Endothelial cell of umbilical vein (primary cell): Measurements from ENCODE around the gene SLC35A3. TPM values are rescaled to one million over a fixed set of nuclear protein-coding genes. Genes with fewer than 3 reads are reported as not detected.

ENCODE experiments used
- BruUV-seq: library from RNA; stranded (reverse); fragments of 400-500 nt; replicated peaks from 2 replicates; lab custom pipeline; 2021; lab: Mats Ljungman, UMichigan
- CTCF ChIA-PET: fragments of 300-600, 350-600 bp; sonication (Branson Sonifier 250); formaldehyde crosslinking; loops from one replicate; lab custom pipeline; 2021; ENCODE audit warnings: antibody characterized with exemption, inconsistent platforms; lab: Charles Lee
- POLR2A ChIA-PET: fragments of 300-600, 350-600 bp; sonication (Branson Sonifier 250); formaldehyde crosslinking; loops from one replicate; lab custom pipeline; 2021; ENCODE audit warnings: antibody characterized with exemption, inconsistent platforms; lab: Charles Lee
- DNase-seq: peaks from one replicate; pipeline ENCODE4 v3.0.0-alpha.2; 2011; ENCODE audit warnings: low read depth, low spot score
- FAIRE-seq: peaks from 2 replicates; lab custom pipeline; 2011; peaks lifted over from hg19 to GRCh38; lab: Jason Lieb, UNC
- H2AFZ ChIP-seq: 2 replicates; pipeline ENCODE4 v1.6.0; 2012; ENCODE audit warnings: low read depth, low read length, control low read depth, inconsistent platforms
- H3K27ac ChIP-seq: 2 replicates; pipeline ENCODE4 v1.5.1; 2011; ENCODE audit warnings: low read depth, mild to moderate bottlenecking, control low read depth, low read length, moderate library complexity; ENCODE audit not compliant: insufficient read depth
- H3K27me3 ChIP-seq, 2 experiments: 2 replicates each; pipeline versions ENCODE4 v1.6.0 to v1.6.1; 2011; ENCODE audit warnings: low read length in 2 of 2, mixed read lengths in 1 of 2; ENCODE audit not compliant: control insufficient read depth in 2 of 2, insufficient read depth in 2 of 2
- H3K36me3 ChIP-seq, 2 experiments: 2 replicates in 1 of 2; 3 replicates in 1 of 2; pipeline ENCODE4 v1.5.1; 2011; ENCODE audit warnings: low read length in 2 of 2, mild to moderate bottlenecking in 1 of 2, moderate library complexity in 1 of 2; ENCODE audit not compliant: control insufficient read depth in 2 of 2, insufficient read depth in 2 of 2; ENCODE audit errors: extremely low read depth in 1 of 2
- H3K4me1 ChIP-seq: 3 replicates; pipeline ENCODE4 v1.5.1; 2011; ENCODE audit warnings: mild to moderate bottlenecking, low read length; ENCODE audit not compliant: control insufficient read depth, insufficient read depth; ENCODE audit errors: extremely low read depth
- H3K4me2 ChIP-seq: 2 replicates; pipeline ENCODE4 v1.6.1; 2011; ENCODE audit warnings: low read length, control low read depth, mixed read lengths; ENCODE audit not compliant: insufficient read depth
- H3K4me3 ChIP-seq, 3 experiments: fragments of 200-600 bp in 1 of 3; sonication (generic), shearing (Covaris generic) in 1 of 3; replicated peaks in 1 of 3; 2 replicates each; pipeline ENCODE4 v1.5.1; 2011 to 2016; ENCODE audit warnings: control low read depth in 3 of 3, low read length in 3 of 3, mild to moderate bottlenecking in 2 of 3, inconsistent platforms in 1 of 3, low read depth in 1 of 3, moderate library complexity in 1 of 3; ENCODE audit not compliant: insufficient read depth in 1 of 3
- H3K79me2 ChIP-seq: 2 replicates; pipeline ENCODE4 v1.6.0; 2012; ENCODE audit warnings: low read length, inconsistent platforms; ENCODE audit not compliant: control insufficient read depth, insufficient read depth
- H3K9ac ChIP-seq: replicated peaks from 2 replicates; pipeline ENCODE3; 2011; ENCODE audit warnings: low read length, control low read depth; ENCODE audit not compliant: insufficient read depth; ENCODE audit errors: extremely low read depth
- H3K9me1 ChIP-seq: replicated peaks from 3 replicates; pipeline ENCODE4 v1.6.0; 2011; ENCODE audit warnings: mild to moderate bottlenecking, low read length; ENCODE audit not compliant: control insufficient read depth, insufficient read depth; ENCODE audit errors: extremely low read depth
- H3K9me3 ChIP-seq: replicated peaks from 2 replicates; pipeline ENCODE4 v1.5.1; 2012; ENCODE audit warnings: low read length, inconsistent platforms; ENCODE audit not compliant: control insufficient read depth, insufficient read depth
- H4K20me1 ChIP-seq: replicated peaks from 2 replicates; pipeline ENCODE3; 2011; ENCODE audit warnings: mild to moderate bottlenecking, low read length; ENCODE audit not compliant: control insufficient read depth, insufficient read depth; ENCODE audit errors: extremely low read depth
- EZH2 ChIP-seq: IDR thresholded peaks from 2 replicates; pipeline ENCODE4 v1.6.1; 2012; ENCODE audit warnings: borderline replicate concordance, low read depth, mild to moderate bottlenecking, moderate library complexity, low read length, inconsistent platforms; ENCODE audit not compliant: severe bottlenecking
- FOS ChIP-seq: IDR thresholded peaks from 2 replicates; pipeline ENCODE4 v1.6.1; 2011; ENCODE audit warnings: mild to moderate bottlenecking, low read length, moderate library complexity, borderline replicate concordance; ENCODE audit not compliant: insufficient read depth
- GATA2 ChIP-seq: IDR thresholded peaks from 2 replicates; pipeline ENCODE4 v1.7.0; 2011; ENCODE audit warnings: low read depth, mild to moderate bottlenecking, moderate library complexity, mixed read lengths, low read length; ENCODE audit not compliant: insufficient read length, insufficient read depth
- JUN ChIP-seq: IDR thresholded peaks from 2 replicates; pipeline ENCODE4 v1.6.1; 2011; ENCODE audit warnings: borderline replicate concordance, low read depth; ENCODE audit not compliant: insufficient read length, insufficient read depth
- MYC ChIP-seq: IDR thresholded peaks from one replicate; pipeline ENCODE4 v1.6.1; 2011; ENCODE audit warnings: mild to moderate bottlenecking, low read depth, low read length
- POLR2A ChIP-seq: IDR thresholded peaks from 2 replicates; pipeline ENCODE4 v1.6.1; 2012; ENCODE audit warnings: low read depth, mild to moderate bottlenecking, control low read depth, low read length
- POLR2AphosphoS5 ChIP-seq: IDR thresholded peaks from 2 replicates; pipeline ENCODE4 v1.6.1; 2012; ENCODE audit warnings: low read depth, mild to moderate bottlenecking, control low read depth, low read length, moderate library complexity; ENCODE audit not compliant: insufficient read depth
- dilution Hi-C: fragments of 300-500 bp; cut with MboI; formaldehyde crosslinking; loops from one replicate; pipeline ENCODE4 v1.15.0; 2019; ENCODE audit warnings: low sequenced_read_pairs; ENCODE audit not compliant: extremely low pct_ligation_motif_present
- intact Hi-C: fragments of 100-400 bp; cut with micrococcal nuclease; formaldehyde crosslinking; loops from one replicate; pipeline ENCODE4 v1.10.0; 2022
- polyA plus RNA-seq, 4 experiments: library from polyadenylated mRNA; depleted of rRNA in 3 of 4; stranded (reverse) in 3 of 4; unstranded in 1 of 4; fragments of >200 nt; gene quantifications; 2 replicates each; pipeline versions ENCODE4 v1.2.1 to v1.2.3, GENCODE V29; 2011 to 2012; ENCODE audit warnings: missing spikeins in 1 of 4
- total RNA-seq: library from RNA; stranded (reverse); gene quantifications from 2 replicates; pipeline ENCODE4 v1.2.3, GENCODE V29; 2021
- TF ChIP-seq, protein P1 (sequence below), 2 donors: IDR thresholded peaks; 1 replicate in 1 of 2; 2 replicates in 1 of 2; pipeline ENCODE4 v1.5.1; 2011; ENCODE audit warnings: low read length in 2 of 2, mild to moderate bottlenecking in 2 of 2, moderate library complexity in 2 of 2, control low read depth in 1 of 2, inconsistent platforms in 1 of 2, low read depth in 1 of 2; ENCODE audit not compliant: insufficient read depth in 1 of 2; ENCODE audit errors: extremely low read depth in 1 of 2
- TF ChIP-seq, protein P2 (sequence below): IDR thresholded peaks from 2 replicates; pipeline ENCODE4 v1.6.1; 2011; ENCODE audit not compliant: insufficient read depth, insufficient read length

The SLC35A3 gene
- total and polyA plus RNA-seq, 2 donors (not counting 3 experiments of a cell fraction or from before 2014, with no cell fraction given): 3.6 to 19.0 TPM

- Histone ChIP-seq H3K4me1 (no peaks in the 10 kb centered on the region), H3K27ac (no peak overlapping the region), H3K79me2 (peaks cover 12% of the 10 kb centered on the region), H3K9ac (no peak overlapping the region), H3K9me1 (no peaks in the 10 kb centered on the region), H3K36me3 (no peaks in the 10 kb centered on the region), H3K27me3 (no peaks in the 10 kb centered on the region), H2AFZ (no peak overlapping the region), H3K9me3 (no peaks in the 10 kb centered on the region), H3K4me2 (no peak overlapping the region), H3K4me3 (no peak overlapping the region), H4K20me1 (no peaks in the 10 kb centered on the region)
- TF ChIP-seq, protein P1, sequence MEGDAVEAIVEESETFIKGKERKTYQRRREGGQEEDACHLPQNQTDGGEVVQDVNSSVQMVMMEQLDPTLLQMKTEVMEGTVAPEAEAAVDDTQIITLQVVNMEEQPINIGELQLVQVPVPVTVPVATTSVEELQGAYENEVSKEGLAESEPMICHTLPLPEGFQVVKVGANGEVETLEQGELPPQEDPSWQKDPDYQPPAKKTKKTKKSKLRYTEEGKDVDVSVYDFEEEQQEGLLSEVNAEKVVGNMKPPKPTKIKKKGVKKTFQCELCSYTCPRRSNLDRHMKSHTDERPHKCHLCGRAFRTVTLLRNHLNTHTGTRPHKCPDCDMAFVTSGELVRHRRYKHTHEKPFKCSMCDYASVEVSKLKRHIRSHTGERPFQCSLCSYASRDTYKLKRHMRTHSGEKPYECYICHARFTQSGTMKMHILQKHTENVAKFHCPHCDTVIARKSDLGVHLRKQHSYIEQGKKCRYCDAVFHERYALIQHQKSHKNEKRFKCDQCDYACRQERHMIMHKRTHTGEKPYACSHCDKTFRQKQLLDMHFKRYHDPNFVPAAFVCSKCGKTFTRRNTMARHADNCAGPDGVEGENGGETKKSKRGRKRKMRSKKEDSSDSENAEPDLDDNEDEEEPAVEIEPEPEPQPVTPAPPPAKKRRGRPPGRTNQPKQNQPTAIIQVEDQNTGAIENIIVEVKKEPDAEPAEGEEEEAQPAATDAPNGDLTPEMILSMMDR (IDR thresholded peaks at IDR 0.05; ENCODE audit: extremely low read depth in 1 of 2, insufficient read depth in 1 of 2, low read depth in 1 of 2, low read length in 2 of 2): no peak
- no peak for TF ChIP-seq POLR2AphosphoS5
- TF ChIP-seq POLR2A: no peak
- TF ChIP-seq, protein P2, sequence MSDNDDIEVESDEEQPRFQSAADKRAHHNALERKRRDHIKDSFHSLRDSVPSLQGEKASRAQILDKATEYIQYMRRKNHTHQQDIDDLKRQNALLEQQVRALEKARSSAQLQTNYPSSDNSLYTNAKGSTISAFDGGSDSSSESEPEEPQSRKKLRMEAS: no peak
- TF ChIP-seq MYC: no peak
- TF ChIP-seq EZH2: no peak
- no peak for TF ChIP-seq FOS
- TF ChIP-seq GATA2: no peak
- no peak for TF ChIP-seq JUN
- BruUV-seq: no TSS peak
- dilution Hi-C loops: no loop called here
- DNase-seq: no peak
- POLR2A ChIA-PET: no interaction called here
- CTCF ChIA-PET: no interaction called here
- intact Hi-C loops: no loop called here
- FAIRE-seq: no peak
These were observed 35.6 kb downstream of the SLC35A3 start for GRCh38 chr1:100005424-100005823.
